Measurements from ENCODE around the gene KNDC1. TPM values are rescaled to one million over a fixed set of nuclear protein-coding genes. Genes with fewer than 3 reads are reported as not detected.

The KNDC1 gene
- total and polyA plus RNA-seq, 8 donors, result 2.5 to 10.4 (median 4.0) TPM

DNA sequence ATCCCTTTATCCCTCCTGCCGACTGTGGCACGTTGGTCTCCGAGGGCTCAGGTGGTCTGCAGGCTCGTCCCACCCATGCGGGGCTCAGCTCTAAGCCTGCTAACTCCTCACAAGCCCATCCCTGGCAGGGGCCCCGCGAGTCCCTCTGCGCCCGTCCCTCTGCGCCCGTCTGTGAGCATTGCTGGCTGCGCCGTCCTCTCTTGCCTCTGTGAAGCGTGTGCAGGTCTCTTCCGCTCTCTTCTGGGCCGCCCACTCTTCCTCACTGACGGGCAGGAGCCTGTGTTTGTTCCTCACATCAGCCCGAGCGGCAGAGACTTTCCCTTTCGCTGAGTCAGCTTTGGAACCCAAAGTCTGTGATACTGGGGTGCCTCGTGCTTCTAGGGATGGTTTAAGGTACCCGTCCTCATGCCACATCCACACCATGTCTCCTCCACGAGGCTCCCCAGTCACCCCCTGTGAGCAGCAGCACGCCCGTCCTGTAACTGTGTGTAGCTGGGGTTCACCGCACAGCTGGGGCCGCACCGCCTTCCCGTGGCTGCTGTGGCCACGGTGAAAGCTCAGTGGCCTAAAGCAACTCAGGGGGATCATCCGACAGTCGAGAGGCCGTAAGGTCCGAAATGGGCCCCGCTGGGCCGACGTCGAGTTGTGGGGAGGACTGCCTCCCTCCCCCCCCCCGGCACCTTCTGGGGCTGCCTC lies 36.8 kb upstream of the KNDC1 start:
- Histone ChIP-seq H3K4me3 (no peak overlapping the region), H3K27me3 (peaks cover 0 to 53% of the 10 kb centered on the region in 2 donors), H3K4me1 (no peaks in the 10 kb centered on the region), H3K9me3 (peaks cover 0 to 12% of the 10 kb centered on the region in 2 donors), H3K27ac (no peak overlapping the region), H3K36me3 (no peaks in the 10 kb centered on the region)
- TF ChIP-seq CTCF (IDR thresholded peaks at IDR 0.05), result no peak
- no peak for ATAC-seq
- DNase-seq, result peak in 1 of 4 donors; percentile 47
- intact Hi-C loops (cut with DNase I), result loop anchor here in 1 of 2 donors (10.0 kb wide), 1 partner anchor 178 kb away; the partner anchor contains the start of gene CFAP46

DNA sequence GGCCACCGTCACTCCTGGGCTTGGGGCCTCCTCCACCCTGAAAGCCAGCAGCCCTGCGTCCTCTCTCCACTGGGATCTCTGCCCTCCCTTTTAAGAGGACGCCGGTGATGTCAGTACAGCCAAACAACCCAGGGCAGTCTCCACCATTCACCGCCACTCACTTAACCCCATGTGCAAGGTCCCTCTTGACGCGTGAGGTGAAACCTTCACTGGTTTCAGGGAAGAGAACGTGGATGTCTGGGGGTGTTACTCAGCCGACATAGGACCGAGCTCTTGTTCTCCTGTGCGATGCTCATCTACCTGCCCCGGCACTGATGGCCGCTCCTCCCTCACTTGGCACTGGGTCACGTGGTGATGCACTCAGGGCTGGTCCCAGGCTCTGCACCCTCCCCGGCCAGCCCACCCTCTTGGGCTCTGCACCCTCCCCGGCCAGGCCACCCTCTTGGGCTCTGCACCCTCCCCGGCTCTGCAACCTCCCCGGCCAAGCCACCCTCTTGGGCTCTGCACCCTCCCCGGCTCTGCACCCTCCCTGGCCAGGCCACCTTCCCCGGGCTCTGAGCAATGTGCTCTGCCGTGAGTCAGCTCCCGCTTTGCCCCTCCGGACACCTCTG lies 36.2 kb upstream of the KNDC1 start:
- intact Hi-C loops (cut with DNase I), result loop anchor here in 1 of 2 donors (10.0 kb wide), 1 partner anchor 179 kb away; the partner anchor contains the start of gene CFAP46
- ATAC-seq (no peak), DNase-seq (peak in 1 of 4 donors; percentile 54)
- Histone ChIP-seq H3K27ac (no peak overlapping the region), H3K4me1 (no peaks in the 10 kb centered on the region), H3K9me3 (peaks cover 0 to 9% of the 10 kb centered on the region in 2 donors), H3K4me3 (no peak overlapping the region), H3K27me3 (peaks cover 0 to 53% of the 10 kb centered on the region in 2 donors), H3K36me3 (no peaks in the 10 kb centered on the region)
- TF ChIP-seq CTCF (IDR thresholded peaks at IDR 0.05), result no peak

GRCh38 chr10:133124357-133125211 lies 35.4 kb upstream of the KNDC1 start:
- no peak overlapping the region for H3K27ac ChIP-seq
- intact Hi-C loops (cut with DNase I), result loop anchor here in 1 of 2 donors (10.0 kb wide), 1 partner anchor 180 kb away; the partner anchor contains the start of gene CFAP46
- ATAC-seq (peak; percentile 91), DNase-seq (peak; percentile 15 to 87 (median 22))
- peaks cover 0 to 4% of the 10 kb centered on the region in 2 donors for H3K9me3 ChIP-seq
- peaks cover 0 to 59% of the 10 kb centered on the region in 2 donors for H3K27me3 ChIP-seq
- TF ChIP-seq CTCF (IDR thresholded peaks at IDR 0.05), result peak; percentile 51 to 66
- H3K4me1 ChIP-seq, result no peaks in the 10 kb centered on the region
- no peak overlapping the region for H3K4me3 ChIP-seq
- H3K36me3 ChIP-seq, result no peaks in the 10 kb centered on the region

GRCh38 chr10:133125901-133126300 lies 34.1 kb upstream of the KNDC1 start:
- DNase-seq, result peak in 1 of 4 donors; percentile 55
- peaks cover 0 to 64% of the 10 kb centered on the region in 2 donors for H3K27me3 ChIP-seq
- no peak for ATAC-seq
- H3K27ac ChIP-seq, result no peak overlapping the region
- no peaks in the 10 kb centered on the region for H3K36me3 ChIP-seq
- intact Hi-C loops (cut with DNase I), result loop anchor here in 1 of 2 donors (10.0 kb wide), 1 partner anchor 181 kb away; the partner anchor contains the start of gene CFAP46
- no peaks in the 10 kb centered on the region for H3K4me1 ChIP-seq
- peaks cover 0 to 4% of the 10 kb centered on the region in 2 donors for H3K9me3 ChIP-seq
- TF ChIP-seq CTCF (IDR thresholded peaks at IDR 0.05), result no peak
- no peak overlapping the region for H3K4me3 ChIP-seq

Measured in left lung (tissue), 10 donors.